ENCODE results near the gene AOC2. TPM values are rescaled to one million over a fixed set of nuclear protein-coding genes. Genes with fewer than 3 reads are reported as not detected.

AOC2 gene
- total and polyA plus RNA-seq, 2 of the 13 experiments (the other 11 are each of a cell fraction or from before 2014, with no cell fraction given), result 1.2 to 3.3 TPM

GRCh38 chr17:42891539-42892152 is 47.3 kb downstream of the AOC2 start (continued):
- TF ChIP-seq ZNF691 (CRISPR knock-in tag; IDR thresholded peaks at IDR 0.05; ENCODE audit: borderline replicate concordance, low read depth) (no peak), ZNF512 (CRISPR knock-in tag; IDR thresholded peaks at IDR 0.05) (no peak), ZFYVE20 (CRISPR knock-in tag; IDR thresholded peaks at IDR 0.05; ENCODE audit: borderline replicate concordance, low read depth) (no peak), NR2F2 (IDR thresholded peaks at IDR 0.05; ENCODE audit: borderline replicate concordance, low read depth) (0 out of 2 replicates have a peak, but pooled peaks have one; percentile 24), ZFP62 (CRISPR knock-in tag; IDR thresholded peaks at IDR 0.05) (no peak), ZBTB38 (CRISPR knock-in tag; IDR thresholded peaks at IDR 0.05) (no peak; the same call in 1 of the 2 replicates), PRDM10 (CRISPR knock-in tag; IDR thresholded peaks at IDR 0.05; ENCODE audit: low read depth) (peak; percentile 53; the same call in 1 of the 2 replicates), MIER2 (CRISPR knock-in tag; IDR thresholded peaks at IDR 0.05) (no peak), SMARCE1 (IDR thresholded peaks at IDR 0.05; ENCODE audit: borderline replicate concordance) (no peak), CEBPZ (IDR thresholded peaks at IDR 0.05; ENCODE audit: low read length) (no peak), FLYWCH1 (CRISPR knock-in tag; IDR thresholded peaks at IDR 0.05) (no peak), EED (CRISPR knock-in tag; IDR thresholded peaks at IDR 0.05) (no peak), ATM (IDR thresholded peaks at IDR 0.05; ENCODE audit: borderline replicate concordance) (no peak)
- TF ChIP-seq, protein P1, sequence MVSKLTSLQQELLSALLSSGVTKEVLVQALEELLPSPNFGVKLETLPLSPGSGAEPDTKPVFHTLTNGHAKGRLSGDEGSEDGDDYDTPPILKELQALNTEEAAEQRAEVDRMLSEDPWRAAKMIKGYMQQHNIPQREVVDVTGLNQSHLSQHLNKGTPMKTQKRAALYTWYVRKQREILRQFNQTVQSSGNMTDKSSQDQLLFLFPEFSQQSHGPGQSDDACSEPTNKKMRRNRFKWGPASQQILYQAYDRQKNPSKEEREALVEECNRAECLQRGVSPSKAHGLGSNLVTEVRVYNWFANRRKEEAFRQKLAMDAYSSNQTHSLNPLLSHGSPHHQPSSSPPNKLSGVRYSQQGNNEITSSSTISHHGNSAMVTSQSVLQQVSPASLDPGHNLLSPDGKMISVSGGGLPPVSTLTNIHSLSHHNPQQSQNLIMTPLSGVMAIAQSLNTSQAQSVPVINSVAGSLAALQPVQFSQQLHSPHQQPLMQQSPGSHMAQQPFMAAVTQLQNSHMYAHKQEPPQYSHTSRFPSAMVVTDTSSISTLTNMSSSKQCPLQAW (CRISPR knock-in tag; IDR thresholded peaks at IDR 0.05), result peak; percentile 86
- TF ChIP-seq, protein P2, sequence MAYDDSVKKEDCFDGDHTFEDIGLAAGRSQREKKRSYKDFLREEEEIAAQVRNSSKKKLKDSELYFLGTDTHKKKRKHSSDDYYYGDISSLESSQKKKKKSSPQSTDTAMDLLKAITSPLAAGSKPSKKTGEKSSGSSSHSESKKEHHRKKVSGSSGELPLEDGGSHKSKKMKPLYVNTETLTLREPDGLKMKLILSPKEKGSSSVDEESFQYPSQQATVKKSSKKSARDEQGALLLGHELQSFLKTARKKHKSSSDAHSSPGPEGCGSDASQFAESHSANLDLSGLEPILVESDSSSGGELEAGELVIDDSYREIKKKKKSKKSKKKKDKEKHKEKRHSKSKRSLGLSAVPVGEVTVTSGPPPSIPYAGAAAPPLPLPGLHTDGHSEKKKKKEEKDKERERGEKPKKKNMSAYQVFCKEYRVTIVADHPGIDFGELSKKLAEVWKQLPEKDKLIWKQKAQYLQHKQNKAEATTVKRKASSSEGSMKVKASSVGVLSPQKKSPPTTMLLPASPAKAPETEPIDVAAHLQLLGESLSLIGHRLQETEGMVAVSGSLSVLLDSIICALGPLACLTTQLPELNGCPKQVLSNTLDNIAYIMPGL (CRISPR knock-in tag; IDR thresholded peaks at IDR 0.05; ENCODE audit: borderline replicate concordance in 1 of 2, low read depth in 1 of 2), result peak in 1 of 2 experiments; percentile 36; a peak in 2 of 4 replicates

All from HepG2 (cell line).